ENCODE measurements around the gene FBLIM1.
A peak's percentile ranks its signal among the peaks of the same experiment; 100 is the strongest.

The FBLIM1 gene

DNA sequence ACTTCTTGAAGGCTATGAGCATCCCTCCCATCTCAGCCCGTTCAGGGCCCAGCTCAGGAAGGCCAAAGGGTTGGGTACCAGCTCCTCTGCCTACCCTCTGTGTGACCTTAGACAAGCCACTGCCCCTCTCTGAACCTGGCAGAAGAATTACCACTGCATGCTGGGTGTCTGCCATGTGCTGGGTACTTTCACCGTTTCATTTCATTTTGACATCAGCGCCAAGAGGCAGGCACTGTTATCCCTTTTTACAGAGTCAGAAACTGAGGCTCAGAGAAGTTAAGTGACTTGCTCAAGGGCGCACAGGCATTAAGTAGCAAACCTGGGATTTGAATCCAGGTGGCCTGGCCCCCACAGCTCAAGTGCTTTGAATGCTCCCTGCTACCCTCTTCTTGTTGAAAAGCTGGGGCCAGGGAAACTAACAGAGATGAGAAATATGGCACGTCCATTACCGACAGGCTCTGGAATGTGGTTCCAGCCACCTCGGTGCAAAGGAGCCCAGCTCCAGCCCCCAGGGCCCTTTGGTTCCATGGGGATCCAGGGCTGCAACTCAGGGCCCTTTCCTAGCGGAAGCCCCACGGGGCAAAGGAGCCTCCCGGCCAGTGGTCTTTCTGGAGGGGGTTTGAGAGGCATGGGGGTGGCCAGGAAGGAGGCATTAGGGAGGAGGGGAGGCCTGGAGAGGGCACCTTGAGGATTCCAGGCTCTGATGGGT lies 9.8 kb upstream of the FBLIM1 start:
- no peak for DNase-seq

GRCh38 chr1:15749399-15750291 lies 8.9 kb upstream of the FBLIM1 start:
- DNase-seq = no peak

GRCh38 chr1:15750924-15751323 lies 7.7 kb upstream of the FBLIM1 start:
- no peak for DNase-seq

DNA sequence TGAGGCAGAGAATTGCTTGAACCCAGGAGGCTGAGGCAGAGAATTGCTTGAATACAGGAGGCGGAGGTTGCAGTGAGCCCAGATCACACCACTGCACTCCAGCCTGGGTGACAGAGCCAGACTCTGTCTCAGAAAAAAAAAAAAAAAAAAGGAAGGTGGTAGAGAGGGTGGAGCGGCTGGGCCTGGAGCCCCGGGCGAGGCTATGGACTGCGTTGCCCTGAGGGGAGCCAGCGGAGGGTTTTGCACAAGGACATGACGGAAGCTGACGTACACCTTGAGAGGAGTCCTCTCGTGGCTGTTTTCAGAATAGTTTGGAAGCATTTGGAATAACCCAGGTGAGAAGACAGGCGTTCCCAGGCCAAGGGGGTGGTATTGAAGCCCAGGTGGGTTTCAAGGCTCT lies 6.9 kb upstream of the FBLIM1 start:
- DNase-seq = no peak

DNA sequence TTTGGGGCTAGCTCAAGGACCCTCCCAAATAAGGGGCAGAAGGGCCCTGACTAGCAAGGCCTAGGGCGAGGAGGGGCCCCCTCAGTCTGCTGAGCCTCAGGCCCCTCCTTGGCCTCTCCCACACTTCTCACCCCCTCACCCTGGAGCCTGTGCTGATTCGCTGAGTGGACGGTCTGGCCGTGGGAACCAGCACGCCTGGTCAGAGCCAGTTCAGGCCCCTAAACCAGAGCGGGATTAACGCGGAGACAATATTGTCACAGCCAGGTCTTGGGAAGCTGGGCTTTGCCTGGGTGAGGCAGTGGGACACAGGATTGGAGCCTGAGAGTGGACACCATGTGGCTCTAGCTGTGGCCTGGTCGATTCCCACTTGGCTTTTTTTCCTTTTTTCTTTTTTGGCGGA lies 4.8 kb upstream of the FBLIM1 start:
- DNase-seq = no peak

- no peak for DNase-seq
Measured at GRCh38 chr1:15755021-15755645, 3.5 kb upstream of the FBLIM1 start.

DNA sequence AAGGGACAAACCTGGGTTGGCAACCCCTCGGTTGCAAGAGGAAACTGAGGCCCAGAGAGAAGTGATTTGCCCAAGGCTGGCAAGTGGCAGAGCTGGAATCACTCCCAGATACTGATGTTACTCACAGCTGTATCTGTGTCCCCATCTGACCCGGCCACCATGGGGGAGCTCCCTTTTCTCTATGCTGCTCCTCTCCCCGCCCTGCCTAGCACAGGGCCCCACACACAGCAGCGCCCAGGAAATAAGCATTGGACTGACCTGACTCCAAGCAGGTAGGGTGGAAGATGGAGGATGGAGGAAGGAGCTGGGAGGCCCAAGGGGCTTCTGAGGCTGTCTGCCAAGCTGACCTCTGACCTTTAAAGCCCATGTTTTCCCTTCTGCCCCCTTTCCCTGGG lies 3.0 kb upstream of the FBLIM1 start:
- DNase-seq = no peak

GRCh38 chr1:15756143-15757015 lies 2.2 kb upstream of the FBLIM1 start:
- peak; percentile 94 for DNase-seq

DNA sequence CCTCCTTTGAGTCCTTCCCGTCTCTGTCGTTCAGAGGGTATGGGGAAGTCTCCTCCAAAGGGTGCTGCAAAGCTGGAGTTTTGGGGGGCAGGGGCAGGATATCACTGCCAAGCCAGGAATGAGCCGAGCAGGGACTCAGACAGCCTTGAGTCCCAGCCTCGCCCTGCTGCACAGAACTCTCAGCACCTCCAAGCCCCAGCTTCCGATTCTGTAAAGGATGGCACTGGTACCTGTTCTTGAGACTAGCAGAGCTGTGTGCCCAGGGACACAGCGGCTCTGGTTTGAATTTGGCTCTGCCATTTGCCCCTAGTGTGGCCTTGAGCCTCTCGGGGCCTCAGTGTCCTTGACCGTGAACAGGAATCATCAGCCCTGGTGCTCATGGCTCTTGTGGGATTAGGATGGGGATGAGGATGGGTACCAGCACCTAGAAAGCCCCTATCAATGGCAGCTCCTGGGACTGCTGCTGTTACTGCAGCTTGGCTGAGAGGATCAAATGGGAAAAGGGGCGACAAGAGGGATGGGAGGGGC lies 1.5 kb upstream of the FBLIM1 start:
- peak; percentile 56 for DNase-seq

DNA sequence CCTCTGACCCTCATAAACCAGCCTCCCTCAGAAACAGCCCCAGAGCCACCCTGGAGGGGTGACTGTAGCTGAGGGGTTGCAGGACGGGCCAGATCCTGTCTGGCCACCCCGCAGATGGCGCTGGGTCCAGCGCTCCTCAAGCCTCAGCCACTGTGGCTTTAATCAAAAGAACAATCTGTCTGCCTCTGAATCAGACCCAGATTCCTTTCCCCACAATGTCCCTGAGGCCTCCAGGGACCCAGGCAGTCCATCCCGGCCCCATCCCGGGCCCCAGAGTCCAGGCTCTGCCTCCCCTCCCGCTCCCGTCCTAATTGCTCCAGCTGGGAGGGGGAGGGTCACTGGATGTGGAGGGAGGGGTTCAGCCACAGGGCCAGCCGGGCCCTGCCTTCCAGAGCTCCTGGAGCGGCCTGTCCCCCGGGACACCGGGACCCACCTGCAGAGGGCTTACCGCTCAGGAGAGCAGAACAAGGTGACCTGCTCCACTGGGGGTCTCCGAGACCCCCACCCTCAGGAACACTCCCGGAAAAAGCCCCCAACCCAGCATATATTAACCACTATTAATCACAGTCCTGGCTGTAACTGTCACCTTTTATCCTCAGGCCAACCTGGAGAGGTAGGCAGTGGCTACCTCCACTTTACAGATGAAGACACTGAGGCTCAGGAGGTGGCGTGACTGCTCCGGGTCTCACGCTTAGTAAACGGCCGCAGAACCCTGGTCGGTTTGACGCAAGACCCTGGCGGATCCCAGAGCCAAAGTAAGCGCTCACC lies 836 bp upstream of the FBLIM1 start:
- peak; percentile 65 for DNase-seq

- peak; percentile 55 for DNase-seq
Measured at GRCh38 chr1:15758953-15759661, 512 bp downstream of the FBLIM1 start.

- no peak for DNase-seq
Measured at GRCh38 chr1:15760520-15761211, 2.1 kb downstream of the FBLIM1 start.

DNA sequence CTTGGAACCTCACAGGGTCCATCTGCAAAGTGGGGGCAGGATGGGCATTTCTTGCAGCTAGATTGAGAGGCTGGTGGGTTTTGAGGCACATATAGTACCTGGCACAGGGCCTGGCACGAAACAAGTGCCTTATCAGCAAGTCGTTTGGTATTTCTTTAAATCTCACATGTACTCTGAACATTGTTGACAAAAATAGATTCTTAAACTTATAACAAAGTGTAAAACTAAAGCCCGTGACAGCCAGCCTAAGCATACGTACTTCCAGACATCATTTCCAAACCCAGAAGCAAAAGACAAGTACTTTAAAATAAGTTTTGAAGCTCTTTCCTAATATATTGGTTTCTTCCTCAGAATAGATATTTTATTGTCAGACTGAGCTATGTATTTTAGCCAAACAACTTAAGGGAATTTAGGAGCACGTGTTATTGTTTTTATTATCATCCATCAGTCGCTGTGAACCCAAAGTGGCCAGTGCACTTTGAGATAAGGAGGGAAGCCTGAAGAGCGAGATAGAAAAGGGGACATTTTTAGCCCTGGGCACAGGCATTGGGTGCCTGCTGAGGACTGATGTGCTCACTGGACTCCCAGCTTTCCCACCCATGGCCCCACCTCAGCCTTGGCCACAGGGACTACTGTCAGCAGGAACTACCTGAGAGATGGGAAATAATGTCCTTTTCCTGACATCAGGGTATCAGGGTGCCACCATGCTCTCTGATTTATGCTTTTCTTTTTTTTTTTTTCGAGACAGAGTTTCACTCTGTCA lies 3.0 kb downstream of the FBLIM1 start:
- DNase-seq = no peak

DNA sequence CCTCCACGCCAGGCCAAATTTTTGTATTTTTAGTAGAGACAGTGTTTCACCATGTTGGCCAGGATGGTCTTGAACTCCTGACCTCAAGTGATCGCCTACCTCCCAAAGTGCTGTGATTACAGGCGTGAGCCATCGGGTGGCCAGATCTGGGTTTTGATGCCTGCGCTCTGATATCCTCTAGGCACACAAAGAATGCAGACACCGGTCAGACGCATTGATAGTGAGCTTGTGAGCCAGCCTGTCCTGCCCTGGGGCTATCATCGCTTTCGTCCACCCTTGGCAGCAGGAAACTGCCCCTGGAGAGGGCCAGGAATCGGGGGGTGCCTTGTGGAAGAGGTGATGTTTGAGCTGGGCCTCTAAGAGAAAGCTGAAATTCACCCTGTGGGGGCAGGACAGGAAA lies 4.0 kb downstream of the FBLIM1 start:
- DNase-seq = no peak

DNA sequence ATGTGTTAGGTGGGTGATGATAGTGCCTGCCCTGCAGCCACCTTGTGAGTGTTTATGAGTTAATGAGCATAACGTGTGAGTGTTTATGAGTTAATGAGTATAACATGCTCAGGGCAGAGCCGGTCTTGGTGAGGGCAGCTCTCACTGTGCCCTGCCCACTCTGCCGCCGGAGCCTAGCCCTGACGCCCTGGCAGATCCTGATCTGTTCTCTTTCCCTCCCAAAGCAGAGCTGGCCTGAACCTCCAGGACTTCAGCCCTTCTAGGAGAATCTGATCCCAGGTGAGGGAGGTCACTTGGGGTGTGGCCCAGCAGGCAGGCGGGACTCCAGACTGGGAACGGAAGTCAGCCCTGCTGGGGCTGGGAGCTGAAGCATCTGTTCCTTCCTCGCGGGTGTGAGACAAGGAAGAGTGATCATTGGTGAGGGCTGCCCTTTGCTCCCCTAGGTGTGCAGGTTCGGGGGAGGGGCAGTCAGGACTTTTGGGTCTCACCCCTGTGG lies 5.7 kb downstream of the FBLIM1 start:
- DNase-seq = peak; percentile 57

GRCh38 chr1:15764890-15765289 lies 6.3 kb downstream of the FBLIM1 start:
- no peak for DNase-seq

GRCh38 chr1:15765495-15766194 lies 7.0 kb downstream of the FBLIM1 start:
- no peak for DNase-seq

GRCh38 chr1:15767941-15768340 lies 9.3 kb downstream of the FBLIM1 start:
- no peak for DNase-seq

- no peak for DNase-seq
Measured at GRCh38 chr1:15768388-15768787, 9.8 kb downstream of the FBLIM1 start.

Measured in DMS53 (cell line).